Ramos (cell line): Measurements from ENCODE around the gene SLC38A10.

Experiments
- in situ Hi-C: fragments of 300-500 bp; cut with MboI; formaldehyde crosslinking; loops from one replicate; pipeline ENCODE4 v1.14.3; 2022; ENCODE audit warnings: low sequenced_read_pairs; ENCODE audit not compliant: unreplicated experiment

Gene SLC38A10

GRCh38 chr17:81301195-81302144 is 6.4 kb upstream of the SLC38A10 start:
- in situ Hi-C loops = no loop called here

DNA sequence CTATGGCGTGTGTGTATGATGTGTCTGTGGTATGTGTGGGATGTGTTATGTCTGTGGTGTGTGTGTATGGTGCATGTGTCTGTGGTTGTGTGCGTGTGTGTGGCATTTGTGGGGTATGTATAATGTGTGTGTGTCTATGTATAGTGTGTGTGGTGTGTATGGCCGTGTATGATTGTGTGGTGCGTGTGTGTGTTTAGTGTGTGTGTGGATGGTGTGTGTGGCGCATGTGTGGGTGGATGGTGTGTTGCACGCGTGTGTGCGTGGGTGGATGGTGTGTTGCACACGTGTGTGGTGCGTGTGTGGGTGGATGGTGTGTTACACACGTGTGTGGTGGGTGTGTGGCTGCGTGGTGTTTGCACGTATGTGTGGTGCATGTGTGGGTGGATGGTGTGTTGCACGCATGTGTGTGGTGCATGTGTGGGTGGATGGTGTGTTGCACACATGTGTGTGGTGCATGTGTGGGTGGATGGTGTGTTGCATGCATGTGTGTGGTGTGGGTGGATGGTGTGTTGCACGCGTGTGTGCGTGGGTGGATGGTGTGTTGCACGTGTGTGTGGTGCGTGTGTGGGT is 5.6 kb upstream of the SLC38A10 start:
- in situ Hi-C loops = no loop called here

- in situ Hi-C loops = no loop called here
These were observed 4.9 kb upstream of the SLC38A10 start for GRCh38 chr17:81299846-81300585.

GRCh38 chr17:81298991-81299738 is 4.1 kb upstream of the SLC38A10 start:
- in situ Hi-C loops = no loop called here

- in situ Hi-C loops = no loop called here
These were observed 3.4 kb upstream of the SLC38A10 start for GRCh38 chr17:81298325-81298990.

- in situ Hi-C loops = no loop called here
These were observed 722 bp upstream of the SLC38A10 start for GRCh38 chr17:81295676-81296381.

GRCh38 chr17:81294512-81295030 is 536 bp downstream of the SLC38A10 start:
- in situ Hi-C loops = no loop called here

DNA sequence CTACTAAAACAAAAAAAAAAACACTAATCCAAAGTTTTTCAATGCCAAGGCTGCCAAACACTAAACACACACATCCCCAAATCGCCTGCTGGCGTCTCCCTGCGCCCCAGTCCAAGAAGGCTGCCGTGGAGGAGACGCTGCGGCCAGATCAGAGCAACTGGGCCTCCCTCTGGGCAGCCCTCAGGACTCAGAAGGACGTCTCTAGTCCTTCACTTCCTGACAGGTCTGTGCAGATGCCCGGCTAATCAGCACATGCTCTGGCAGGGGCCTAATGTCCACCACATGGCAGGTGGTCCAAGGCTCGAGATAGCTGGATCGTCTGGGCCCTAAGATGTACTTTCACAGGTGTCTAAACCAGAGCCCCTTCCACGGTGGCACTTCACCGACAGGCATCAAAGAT is 2.7 kb downstream of the SLC38A10 start:
- in situ Hi-C loops = no loop called here

GRCh38 chr17:81291662-81292061 is 3.4 kb downstream of the SLC38A10 start:
- in situ Hi-C loops = no loop called here

- in situ Hi-C loops = no loop called here
These were observed 4.9 kb downstream of the SLC38A10 start for GRCh38 chr17:81290230-81290629.

GRCh38 chr17:81289627-81290026 is 5.5 kb downstream of the SLC38A10 start:
- in situ Hi-C loops = no loop called here

GRCh38 chr17:81288715-81289114 is 6.4 kb downstream of the SLC38A10 start:
- in situ Hi-C loops = no loop called here

GRCh38 chr17:81287741-81288430 is 7.2 kb downstream of the SLC38A10 start:
- in situ Hi-C loops = no loop called here

DNA sequence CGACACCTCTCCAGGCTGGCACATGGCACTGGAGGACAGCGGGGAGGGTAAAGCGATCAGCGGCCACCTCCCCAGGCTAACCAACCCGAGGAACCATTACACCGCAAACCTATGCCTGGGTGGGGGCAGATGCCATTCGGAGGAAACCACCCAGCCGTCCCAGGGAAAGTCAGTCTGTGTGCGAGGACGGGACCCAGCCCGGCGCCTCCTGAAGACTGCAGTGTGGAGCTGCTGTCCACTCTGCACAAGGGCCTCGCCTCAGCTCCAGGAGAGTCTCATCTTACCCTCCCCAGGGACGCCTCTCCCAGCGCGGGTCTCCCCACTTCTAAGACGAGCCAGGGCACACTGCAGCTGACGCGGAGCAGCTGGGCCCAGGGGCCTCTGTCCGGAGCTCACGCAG is 8.0 kb downstream of the SLC38A10 start:
- in situ Hi-C loops = no loop called here

DNA sequence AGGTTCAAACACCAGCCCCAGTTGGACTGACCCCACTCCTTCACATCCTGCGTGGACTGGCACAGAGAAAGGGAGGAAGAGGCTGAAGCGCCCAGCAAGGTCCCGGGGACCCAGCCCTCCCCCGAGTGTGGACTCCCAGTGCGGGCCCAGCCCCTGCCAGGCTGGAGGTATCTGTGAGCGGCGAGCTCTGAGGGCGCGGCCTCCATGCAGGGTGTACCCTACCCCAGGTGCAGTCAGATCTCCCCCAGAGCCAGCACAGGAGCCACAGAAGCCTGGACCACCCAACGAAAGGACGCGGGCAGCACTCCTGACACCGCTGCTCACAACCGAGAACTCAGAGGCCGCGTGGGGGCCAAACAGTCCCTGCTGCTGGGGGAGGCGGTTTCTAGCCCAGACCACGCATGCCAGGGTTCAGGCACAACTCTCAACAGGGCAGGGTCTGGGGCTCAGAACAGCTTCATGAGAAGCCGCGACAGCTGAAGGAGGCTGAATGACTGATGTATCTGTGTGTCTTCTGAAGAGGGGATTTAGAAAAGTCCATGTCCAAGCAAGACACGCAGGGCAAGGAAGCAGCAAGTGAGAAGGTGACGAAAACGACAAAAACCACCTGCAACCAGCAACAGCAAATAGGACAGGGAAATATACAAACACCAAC is 8.5 kb downstream of the SLC38A10 start:
- in situ Hi-C loops = no loop called here

GRCh38 chr17:81285894-81286293 is 9.2 kb downstream of the SLC38A10 start:
- in situ Hi-C loops = no loop called here

DNA sequence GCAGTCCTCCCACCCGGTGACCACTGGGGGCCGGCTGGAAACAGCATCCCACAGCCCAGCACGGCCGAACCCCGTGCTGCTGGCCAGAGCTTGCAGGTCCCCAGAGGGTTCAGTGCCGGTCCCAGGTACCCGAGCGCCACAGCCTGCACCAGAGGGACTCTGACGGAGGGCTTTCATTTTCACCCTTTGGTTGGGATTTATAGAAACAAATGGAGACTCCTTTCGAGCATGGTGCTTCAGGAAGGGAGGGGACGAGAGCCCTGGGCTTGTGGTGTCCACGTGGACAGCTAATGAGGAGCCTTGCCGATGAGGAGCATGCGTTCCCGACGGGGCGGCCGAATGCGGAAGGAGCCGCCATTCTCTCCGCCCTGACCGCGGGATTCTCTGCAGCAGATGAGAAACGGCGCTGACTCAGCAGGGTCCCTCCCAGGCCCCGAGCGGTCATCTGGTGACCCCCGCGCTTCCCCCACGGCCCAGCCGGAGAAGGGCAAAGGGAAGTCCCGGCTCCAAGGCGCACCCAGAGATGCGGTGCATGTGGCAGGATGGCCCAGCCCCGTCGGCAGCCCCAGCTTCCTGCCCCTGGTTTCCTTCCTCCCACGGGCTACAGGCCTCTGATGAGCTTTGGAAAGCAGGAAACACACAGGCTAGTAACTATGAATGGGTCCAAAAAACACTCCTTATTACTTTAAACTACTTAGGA is 9.8 kb downstream of the SLC38A10 start:
- in situ Hi-C loops = no loop called here
